SK-N-SH treated with all-trans-retinoic acid at 6 μM for 48 hours (cell line): ENCODE measurements around the gene PEX13.

Experiments used
- ISL1 ChIP-seq: fragments of 250-450 bp; sonication (Bioruptor Pico); IDR thresholded peaks from 2 replicates; pipeline ENCODE4 v2.1.2; 2022; ENCODE audit warnings: mild to moderate bottlenecking, moderate library complexity
- RARB ChIP-seq: fragments of 250-450 bp; sonication (Bioruptor Pico); IDR thresholded peaks from 2 replicates; pipeline ENCODE4 v1.8.0; 2021; ENCODE audit warnings: mild to moderate bottlenecking, moderate library complexity
- TOX ChIP-seq: fragments of 250-450 bp; sonication (Bioruptor Pico); IDR thresholded peaks from 2 replicates; pipeline ENCODE4 v1.8.0; 2021; ENCODE audit warnings: mild to moderate bottlenecking, moderate library complexity, borderline replicate concordance
- ZFP3 ChIP-seq: fragments of 250-450 bp; sonication (Bioruptor Pico); IDR thresholded peaks from 2 replicates; pipeline ENCODE4 v1.5.0; 2020; ENCODE audit warnings: mild to moderate bottlenecking, moderate library complexity
- ZNF565 ChIP-seq: fragments of 450-650 bp; formaldehyde crosslinking; conservative IDR thresholded peaks from 2 replicates; pipeline ENCODE4 v1.5.0; 2020; ENCODE audit warnings: low read depth, mild to moderate bottlenecking, moderate library complexity
- TF ChIP-seq, protein P1 (sequence below): fragments of 250-450 bp; sonication (Bioruptor Pico); IDR thresholded peaks from 2 replicates; pipeline ENCODE4 v1.5.1; 2020; ENCODE audit warnings: low read depth, mild to moderate bottlenecking, moderate library complexity

DNA sequence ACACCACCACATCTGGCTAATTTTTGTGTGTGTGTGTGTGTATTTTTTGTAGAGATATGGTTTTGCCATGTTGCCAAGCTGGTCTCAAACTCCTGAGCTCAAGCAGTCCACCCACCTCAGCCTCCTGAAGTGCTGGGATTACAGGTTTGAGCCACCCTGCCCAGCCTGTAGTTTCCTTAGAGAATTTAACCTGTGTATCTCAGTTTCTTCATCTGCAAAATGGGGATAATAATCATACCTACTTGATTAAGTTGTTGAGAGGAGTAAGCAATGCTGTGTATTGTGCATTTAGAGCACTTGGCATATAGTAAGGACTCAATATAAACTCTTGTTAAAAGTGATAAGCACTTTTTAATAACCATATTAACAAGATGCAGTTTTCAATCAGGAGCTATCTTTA is 41.9 kb downstream of the PEX13 start:
- no peak for TF ChIP-seq ZFP3 (CRISPR knock-in tag)
- TF ChIP-seq RARB (CRISPR knock-in tag) = no peak
- TF ChIP-seq, protein P1, sequence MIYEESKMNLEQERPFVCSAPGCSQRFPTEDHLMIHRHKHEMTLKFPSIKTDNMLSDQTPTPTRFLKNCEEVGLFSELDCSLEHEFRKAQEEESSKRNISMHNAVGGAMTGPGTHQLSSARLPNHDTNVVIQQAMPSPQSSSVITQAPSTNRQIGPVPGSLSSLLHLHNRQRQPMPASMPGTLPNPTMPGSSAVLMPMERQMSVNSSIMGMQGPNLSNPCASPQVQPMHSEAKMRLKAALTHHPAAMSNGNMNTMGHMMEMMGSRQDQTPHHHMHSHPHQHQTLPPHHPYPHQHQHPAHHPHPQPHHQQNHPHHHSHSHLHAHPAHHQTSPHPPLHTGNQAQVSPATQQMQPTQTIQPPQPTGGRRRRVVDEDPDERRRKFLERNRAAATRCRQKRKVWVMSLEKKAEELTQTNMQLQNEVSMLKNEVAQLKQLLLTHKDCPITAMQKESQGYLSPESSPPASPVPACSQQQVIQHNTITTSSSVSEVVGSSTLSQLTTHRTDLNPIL = no peak
- TF ChIP-seq ISL1 (CRISPR knock-in tag) = no peak
- no peak for TF ChIP-seq ZNF565 (CRISPR knock-in tag)
- no peak for TF ChIP-seq TOX (CRISPR knock-in tag)
